Osteoblast (primary cell): ENCODE results near the gene GPR61. TPM values are rescaled to one million over a fixed set of nuclear protein-coding genes. Genes with fewer than 3 reads are reported as not detected.

Source experiments
- DNase-seq: peaks from one replicate; pipeline ENCODE4 v3.0.0; 2011; ENCODE audit warnings: low spot score, mixed read lengths; ENCODE audit not compliant: insufficient read length; ENCODE audit errors: missing footprints
- H2AFZ ChIP-seq: 2 replicates; pipeline ENCODE4 v1.6.0; 2011; ENCODE audit warnings: mild to moderate bottlenecking, low read length
- H3K27ac ChIP-seq: 2 replicates; pipeline ENCODE4 v1.5.1; 2011; ENCODE audit warnings: mild to moderate bottlenecking, low read depth, low read length, moderate library complexity
- H3K27me3 ChIP-seq: 2 replicates; pipeline ENCODE4 v1.6.0; 2012; ENCODE audit warnings: mild to moderate bottlenecking, control low read depth, inconsistent platforms, low read length, moderate library complexity; ENCODE audit not compliant: insufficient read depth
- H3K36me3 ChIP-seq: 2 replicates; pipeline ENCODE4 v1.5.1; 2011; ENCODE audit warnings: mild to moderate bottlenecking, low read length, control low read depth, moderate library complexity; ENCODE audit not compliant: insufficient read depth
- H3K4me1 ChIP-seq: 2 replicates; pipeline ENCODE4 v1.5.1; 2011; ENCODE audit warnings: mild to moderate bottlenecking, low read length, control low read depth, moderate library complexity; ENCODE audit not compliant: insufficient read depth
- H3K4me2 ChIP-seq: 2 replicates; pipeline ENCODE4 v1.6.0; 2011; ENCODE audit warnings: mild to moderate bottlenecking, low read length; ENCODE audit not compliant: insufficient read depth
- H3K4me3 ChIP-seq: fragments of 200-600 bp; sonication (generic); 3 replicates; pipeline ENCODE4 v1.5.1; 2012; ENCODE audit warnings: mild to moderate bottlenecking, low read length, inconsistent platforms; ENCODE audit not compliant: insufficient read depth
- H3K79me2 ChIP-seq: 2 replicates; pipeline ENCODE4 v1.6.0; 2012; ENCODE audit warnings: mild to moderate bottlenecking, low read length, control low read depth, inconsistent platforms; ENCODE audit not compliant: insufficient read depth
- H3K9me3 ChIP-seq: 2 replicates; pipeline ENCODE4 v1.5.1; 2011; ENCODE audit warnings: low read depth, low read length, control low read depth
- H4K20me1 ChIP-seq: 2 replicates; pipeline ENCODE4 v1.6.0; 2012; ENCODE audit warnings: mild to moderate bottlenecking, low read length, control low read depth; ENCODE audit not compliant: insufficient read depth
- CTCF ChIP-seq: IDR thresholded peaks from 2 replicates; pipeline ENCODE4 v1.5.1; 2011; ENCODE audit warnings: mild to moderate bottlenecking, low read depth, low read length, moderate library complexity; ENCODE audit errors: extremely low read depth
- total RNA-seq: library from RNA; depleted of rRNA; stranded (reverse); fragments of >200 nt; gene quantifications from 2 replicates; pipeline ENCODE4 v1.2.3, GENCODE V29; 2012

The GPR61 gene
- total RNA-seq, 1 donor: not detected

GRCh38 chr1:109548321-109549267, 8.9 kb downstream of the GPR61 start, which contains the start of gene GNAI3:
GNAI3 (plus strand) TSS chr1:109548615; CDS start chr1:109548721, 106 bp downstream.
- H3K36me3 ChIP-seq: no peaks in the 10 kb centered on the region
- no peak for TF ChIP-seq CTCF

GRCh38 chr1:109556563-109556962, 16.9 kb downstream of the GPR61 start:
- Histone ChIP-seq H3K79me2 (peaks cover 100% of the 10 kb centered on the region), H3K4me2 (no peak overlapping the region), H3K9me3 (no peaks in the 10 kb centered on the region), H4K20me1 (peaks cover 76% of the 10 kb centered on the region), H3K4me1 (no peaks in the 10 kb centered on the region), H3K27ac (no peak overlapping the region), H3K36me3 (no peaks in the 10 kb centered on the region), H3K27me3 (no peaks in the 10 kb centered on the region), H2AFZ (no peak overlapping the region), H3K4me3 (no peak overlapping the region)
- peak; percentile 19 for DNase-seq
- TF ChIP-seq CTCF: no peak

More at GRCh38 chr1:109548321-109549267, 8.9 kb downstream of the GPR61 start, which contains the start of gene GNAI3:
- Histone ChIP-seq H4K20me1 (peaks cover 40% of the 10 kb centered on the region), H3K79me2 (peaks cover 67% of the 10 kb centered on the region), H3K9me3 (no peaks in the 10 kb centered on the region), H3K4me2 (peak within 1 kb of the TSS; percentile 90), H2AFZ (peak within 1 kb of the TSS; percentile 93), H3K4me3 (peak within 1 kb of the TSS; percentile 97), H3K27ac (peak within 1 kb of the TSS; percentile 95), H3K4me1 (peaks cover 23% of the 10 kb centered on the region), H3K27me3 (no peaks in the 10 kb centered on the region)
- peak; percentile 95 for DNase-seq

- H3K36me3 ChIP-seq: no peaks in the 10 kb centered on the region
- peaks cover 77% of the 10 kb centered on the region for H4K20me1 ChIP-seq
- H2AFZ ChIP-seq: no peak overlapping the region
- peaks cover 100% of the 10 kb centered on the region for H3K79me2 ChIP-seq
- TF ChIP-seq CTCF: no peak
- H3K4me2 ChIP-seq: no peak overlapping the region
- no peaks in the 10 kb centered on the region for H3K9me3 ChIP-seq
- H3K4me3 ChIP-seq: no peak overlapping the region
- no peak overlapping the region for H3K27ac ChIP-seq
- H3K4me1 ChIP-seq: no peaks in the 10 kb centered on the region
- no peak for DNase-seq
- H3K27me3 ChIP-seq: no peaks in the 10 kb centered on the region
Observed at GRCh38 chr1:109557520-109557919, 17.8 kb downstream of the GPR61 start.

GRCh38 chr1:109559995-109560394, 20.3 kb downstream of the GPR61 start:
- no peak overlapping the region for H3K4me3 ChIP-seq
- H3K4me2 ChIP-seq: no peak overlapping the region
- H4K20me1 ChIP-seq: peaks cover 75% of the 10 kb centered on the region
- H3K27me3 ChIP-seq: no peaks in the 10 kb centered on the region
- H3K36me3 ChIP-seq: no peaks in the 10 kb centered on the region
- peaks cover 100% of the 10 kb centered on the region for H3K79me2 ChIP-seq
- H3K4me1 ChIP-seq: no peaks in the 10 kb centered on the region
- no peaks in the 10 kb centered on the region for H3K9me3 ChIP-seq
- H2AFZ ChIP-seq: no peak overlapping the region
- H3K27ac ChIP-seq: no peak overlapping the region
- no peak for TF ChIP-seq CTCF
- DNase-seq: no peak
